Measurements from ENCODE around the gene PYGM. TPM values are rescaled to one million over a fixed set of nuclear protein-coding genes. Genes with fewer than 3 reads are reported as not detected.

Gene PYGM
- total and polyA plus RNA-seq, 2 donors (not counting 1 experiment from before 2014, with no cell fraction given) = 0.50 to 1.9 TPM

- no peaks in the 10 kb centered on the region for H4K20me1 ChIP-seq (ENCODE audit: control insufficient read depth, extremely low read depth, insufficient read depth, low read length)
- no peak overlapping the region for H2AFZ ChIP-seq (ENCODE audit: low read length)
- H3K27ac ChIP-seq (ENCODE audit: insufficient read depth, low read length) = no peak overlapping the region
- no peak for DNase-seq (ENCODE audit: low read depth in 2 of 2)
- peaks cover 48% of the 10 kb centered on the region for H3K36me3 ChIP-seq (ENCODE audit: control insufficient read depth, insufficient read depth, low read length)
- peaks cover 15% of the 10 kb centered on the region for H3K4me1 ChIP-seq (ENCODE audit: control insufficient read depth, extremely low read depth, insufficient read depth, low read length)
- no peak overlapping the region for H3K4me2 ChIP-seq (ENCODE audit: extremely low read depth, insufficient read depth, low read length)
- no peaks in the 10 kb centered on the region for H3K9me3 ChIP-seq (ENCODE audit: control insufficient read depth, insufficient read depth, low read depth, low read length)
- TF ChIP-seq EZH2 (IDR thresholded peaks at IDR 0.05; ENCODE audit: low read length, missing control alignments) (no peak), CTCF (conservative IDR thresholded peaks at IDR 0.05 in 1 of 2, IDR thresholded peaks at IDR 0.05 in 1 of 2; ENCODE audit: low read depth in 1 of 2, low read length in 2 of 2) (peak in 1 of 2 donors; percentile 9)
- no peaks in the 10 kb centered on the region for H3K27me3 ChIP-seq (ENCODE audit: control insufficient read depth, insufficient read depth, low read length)
- no peak overlapping the region for H3K9ac ChIP-seq (ENCODE audit: insufficient read depth, low read length)
- no peak overlapping the region for H3K4me3 ChIP-seq (replicated peaks in 1 of 4; ENCODE audit: control extremely low read depth in 1 of 4, insufficient read depth in 1 of 4, low read depth in 3 of 4, low read length in 4 of 4)
- H3K79me2 ChIP-seq (ENCODE audit: control insufficient read depth, insufficient read depth, low read length) = peaks cover 10% of the 10 kb centered on the region
Measured at GRCh38 chr11:64765291-64765850, 5.6 kb upstream of the PYGM start.

GRCh38 chr11:64764753-64765152, 5.0 kb upstream of the PYGM start:
- no peak overlapping the region for H2AFZ ChIP-seq (ENCODE audit: low read length)
- H3K9ac ChIP-seq (ENCODE audit: insufficient read depth, low read length) = no peak overlapping the region
- H4K20me1 ChIP-seq (ENCODE audit: control insufficient read depth, extremely low read depth, insufficient read depth, low read length) = no peaks in the 10 kb centered on the region
- H3K36me3 ChIP-seq (ENCODE audit: control insufficient read depth, insufficient read depth, low read length) = peaks cover 43% of the 10 kb centered on the region
- TF ChIP-seq CTCF (conservative IDR thresholded peaks at IDR 0.05 in 1 of 2, IDR thresholded peaks at IDR 0.05 in 1 of 2; ENCODE audit: low read depth in 1 of 2, low read length in 2 of 2) (no peak), EZH2 (IDR thresholded peaks at IDR 0.05; ENCODE audit: low read length, missing control alignments) (no peak)
- peaks cover 21% of the 10 kb centered on the region for H3K4me1 ChIP-seq (ENCODE audit: control insufficient read depth, extremely low read depth, insufficient read depth, low read length)
- H3K79me2 ChIP-seq (ENCODE audit: control insufficient read depth, insufficient read depth, low read length) = peaks cover 8% of the 10 kb centered on the region
- H3K4me2 ChIP-seq (ENCODE audit: extremely low read depth, insufficient read depth, low read length) = no peak overlapping the region
- no peak overlapping the region for H3K27ac ChIP-seq (ENCODE audit: insufficient read depth, low read length)
- H3K4me3 ChIP-seq (replicated peaks in 1 of 4; ENCODE audit: control extremely low read depth in 1 of 4, insufficient read depth in 1 of 4, low read depth in 3 of 4, low read length in 4 of 4) = no peak overlapping the region
- no peaks in the 10 kb centered on the region for H3K9me3 ChIP-seq (ENCODE audit: control insufficient read depth, insufficient read depth, low read depth, low read length)
- no peaks in the 10 kb centered on the region for H3K27me3 ChIP-seq (ENCODE audit: control insufficient read depth, insufficient read depth, low read length)
- no peak for DNase-seq (ENCODE audit: low read depth in 2 of 2)

- Histone ChIP-seq H4K20me1 (ENCODE audit: control insufficient read depth, extremely low read depth, insufficient read depth, low read length) (no peaks in the 10 kb centered on the region), H3K9ac (ENCODE audit: insufficient read depth, low read length) (no peak overlapping the region), H3K36me3 (ENCODE audit: control insufficient read depth, insufficient read depth, low read length) (peaks cover 38% of the 10 kb centered on the region), H2AFZ (ENCODE audit: low read length) (no peak overlapping the region), H3K79me2 (ENCODE audit: control insufficient read depth, insufficient read depth, low read length) (peaks cover 8% of the 10 kb centered on the region), H3K4me1 (ENCODE audit: control insufficient read depth, extremely low read depth, insufficient read depth, low read length) (peaks cover 26% of the 10 kb centered on the region), H3K4me3 (replicated peaks in 1 of 4; ENCODE audit: control extremely low read depth in 1 of 4, insufficient read depth in 1 of 4, low read depth in 3 of 4, low read length in 4 of 4) (no peak overlapping the region), H3K4me2 (ENCODE audit: extremely low read depth, insufficient read depth, low read length) (no peak overlapping the region), H3K27me3 (ENCODE audit: control insufficient read depth, insufficient read depth, low read length) (no peaks in the 10 kb centered on the region), H3K9me3 (ENCODE audit: control insufficient read depth, insufficient read depth, low read depth, low read length) (no peaks in the 10 kb centered on the region), H3K27ac (ENCODE audit: insufficient read depth, low read length) (no peak overlapping the region)
- DNase-seq (ENCODE audit: low read depth in 2 of 2) = no peak
- TF ChIP-seq CTCF (conservative IDR thresholded peaks at IDR 0.05 in 1 of 2, IDR thresholded peaks at IDR 0.05 in 1 of 2; ENCODE audit: low read depth in 1 of 2, low read length in 2 of 2) (no peak), EZH2 (IDR thresholded peaks at IDR 0.05; ENCODE audit: low read length, missing control alignments) (no peak)
Measured at GRCh38 chr11:64764040-64764611, 4.4 kb upstream of the PYGM start.

Data from fibroblast of lung (primary cell).